Stomach (tissue), 9 donors: ENCODE data around the gene ARHGAP24. TPM values are rescaled to one million over a fixed set of nuclear protein-coding genes. Genes with fewer than 3 reads are reported as not detected.

Experiments used
- DNase-seq, 2 donors: peaks; one replicate each; pipeline versions ENCODE4 v3.0.0 to v3.0.0-alpha.2; 2013 to 2019
- H3K27ac ChIP-seq, 5 donors: fragments of 200-600 bp in 4 of 5; sonication (generic) in 4 of 5; one replicate each; pipeline ENCODE4 v1.5.1; 2013 to 2019; ENCODE audit warnings: mild to moderate bottlenecking in 1 of 5, moderate library complexity in 1 of 5
- H3K27me3 ChIP-seq, 3 donors: fragments of 200-600 bp; sonication (generic); one replicate each; pipeline ENCODE4 v1.5.1; 2017 to 2019; ENCODE audit warnings: mixed run types in 1 of 3
- H3K36me3 ChIP-seq, 4 donors: fragments of 200-600 bp; sonication (generic); 1 replicate in 3 of 4; 2 replicates in 1 of 4; pipeline ENCODE4 v1.5.1; 2016 to 2019
- H3K4me1 ChIP-seq, 4 donors: fragments of 200-600 bp; sonication (generic); one replicate each; pipeline ENCODE4 v1.5.1; 2016 to 2019
- H3K4me3 ChIP-seq, 4 donors: fragments of 200-600 bp; sonication (generic) in 3 of 4; one replicate each; pipeline ENCODE4 v1.5.1; 2016 to 2019; ENCODE audit warnings: mild to moderate bottlenecking in 1 of 4
- H3K9me3 ChIP-seq, 4 donors: fragments of 200-600 bp; sonication (generic); one replicate each; pipeline ENCODE4 v1.5.1; 2016 to 2019
- CTCF ChIP-seq, 7 experiments: fragments of 450-650 bp in 4 of 7; fragments of 200-600 bp in 3 of 7; sonication (generic) in 3 of 7; IDR thresholded peaks; one replicate each; pipeline ENCODE4 v1.5.1; 2016 to 2019; ENCODE audit warnings: antibody characterized with exemption in 7 of 7, control low read depth in 2 of 7, mild to moderate bottlenecking in 1 of 7
- EP300 ChIP-seq: sonication (generic); formaldehyde crosslinking; IDR thresholded peaks from one replicate; pipeline ENCODE4 v1.6.1; 2017; ENCODE audit warnings: antibody characterized with exemption
- POLR2A ChIP-seq, 4 donors: fragments of 450-650 bp; IDR thresholded peaks; one replicate each; pipeline ENCODE4 v1.6.1; 2016; ENCODE audit warnings: antibody characterized with exemption in 4 of 4, control low read depth in 2 of 4, mild to moderate bottlenecking in 1 of 4, moderate library complexity in 1 of 4
- POLR2AphosphoS5 ChIP-seq, 3 donors: sonication (generic); formaldehyde crosslinking; IDR thresholded peaks; one replicate each; pipeline ENCODE4 v1.6.1; 2016; ENCODE audit warnings: antibody characterized with exemption in 3 of 3
- WGBS, 5 donors: extraction: QIAGEN DNeasy Blood & Tissue Kit in 3 of 5; methylation state at CpG; one replicate each; pipeline versions ENCODE4 v1.1.5 to v1.1.7; 2013 to 2018; 5-methylcytosine and 5-hydroxymethylcytosine counted together
- intact Hi-C: fragments of 100-400 bp; cut with DNase I; formaldehyde crosslinking; loops from one replicate; pipeline ENCODE4 v1.15.1; 2023; ENCODE audit warnings: low total_unique reads
- polyA plus RNA-seq, 3 donors: library from polyadenylated mRNA; stranded (reverse); fragments of 200-250 nt; gene quantifications; one replicate each; pipeline ENCODE4 v1.2.3, GENCODE V29; 2013
- total RNA-seq, 5 donors: library from RNA; depleted of rRNA; stranded (reverse); fragments of >200 nt; gene quantifications; one replicate each; pipeline versions ENCODE4 v1.1.0 to v1.2.3, GENCODE V29; 2014 to 2016
- donor health status: healthy with polysubstance abuse.
- donor health status: Bipolar disorder and iron deficiency.
- donor health status: healthy.

Gene ARHGAP24
- total and polyA plus RNA-seq, 8 donors = 6.4 to 152 (median 33.5) TPM

- 23 to 59% (median 43%) methylated on average over 2 of the region's 2 CpGs for WGBS, 5 donors
- peak in 2 of 3 donors; percentile 6 to 15 for TF ChIP-seq POLR2AphosphoS5 (IDR thresholded peaks at IDR 0.05)
- TF ChIP-seq EP300 = no peak
- Histone ChIP-seq H3K4me1 (peaks cover 24 to 85% (median 56%) of the 10 kb centered on the region in 4 donors), H3K27ac (peak overlapping the region in 4 of 5 donors; percentile 56 to 82 (median 69)), H3K4me3 (no peak overlapping the region), H3K36me3 (no peaks in the 10 kb centered on the region), H3K9me3 (no peaks in the 10 kb centered on the region), H3K27me3 (no peaks in the 10 kb centered on the region)
- intact Hi-C loops = no loop called here
- peak in 1 of 2 donors; percentile 32 for DNase-seq
Observed at GRCh38 chr4:85829276-85830051, 354.5 kb downstream of the ARHGAP24 start.

- intact Hi-C loops = no loop called here
- no peaks in the 10 kb centered on the region for H3K9me3 ChIP-seq
- peaks cover 16 to 66% (median 40%) of the 10 kb centered on the region in 4 donors for H3K4me1 ChIP-seq
- no peaks in the 10 kb centered on the region for H3K36me3 ChIP-seq
- TF ChIP-seq POLR2AphosphoS5 (IDR thresholded peaks at IDR 0.05) (no peak), POLR2A (IDR thresholded peaks at IDR 0.05) (no peak), EP300 (no peak), CTCF (IDR thresholded peaks at IDR 0.05) (no peak)
- no peak for DNase-seq
- H3K27ac ChIP-seq = peak overlapping the region in 2 of 5 donors; percentile 16 to 28
- H3K4me3 ChIP-seq = no peak overlapping the region
- 73 to 90% (median 81%) methylated on average over 3 of the region's 3 CpGs for WGBS, 5 donors
- H3K27me3 ChIP-seq = no peaks in the 10 kb centered on the region
Observed at GRCh38 chr4:85831647-85832046, 356.7 kb downstream of the ARHGAP24 start.

- no peaks in the 10 kb centered on the region for H3K36me3 ChIP-seq
- intact Hi-C loops = no loop called here
- peak overlapping the region in 1 of 5 donors; percentile 57 for H3K27ac ChIP-seq
- H3K4me1 ChIP-seq = peaks cover 6 to 64% (median 34%) of the 10 kb centered on the region in 4 donors
- no peaks in the 10 kb centered on the region for H3K9me3 ChIP-seq
- no peaks in the 10 kb centered on the region for H3K27me3 ChIP-seq
- 16 to 24% (median 18%) methylated on average over 3 of the region's 3 CpGs for WGBS, 5 donors
- H3K4me3 ChIP-seq = no peak overlapping the region
- no peak for DNase-seq
- no peak for TF ChIP-seq POLR2A (IDR thresholded peaks at IDR 0.05)
- TF ChIP-seq CTCF (IDR thresholded peaks at IDR 0.05) = no peak
- TF ChIP-seq EP300 = no peak
- no peak for TF ChIP-seq POLR2AphosphoS5 (IDR thresholded peaks at IDR 0.05)
Observed at GRCh38 chr4:85833302-85833701, 358.4 kb downstream of the ARHGAP24 start.

- no peak for DNase-seq
- H3K9me3 ChIP-seq = no peaks in the 10 kb centered on the region
- TF ChIP-seq POLR2AphosphoS5 (IDR thresholded peaks at IDR 0.05) = no peak
- no peak for TF ChIP-seq CTCF (IDR thresholded peaks at IDR 0.05)
- TF ChIP-seq EP300 = no peak
- TF ChIP-seq POLR2A (IDR thresholded peaks at IDR 0.05) = no peak
- no peaks in the 10 kb centered on the region for H3K36me3 ChIP-seq
- no peak overlapping the region for H3K4me3 ChIP-seq
- no peaks in the 10 kb centered on the region for H3K27me3 ChIP-seq
- intact Hi-C loops = no loop called here
- H3K4me1 ChIP-seq = peaks cover 4 to 56% (median 30%) of the 10 kb centered on the region in 4 donors
- no peak overlapping the region for H3K27ac ChIP-seq
- 94 to 99% (median 97%) methylated on average over 6 of the region's 6 CpGs for WGBS, 5 donors
Observed at GRCh38 chr4:85834934-85835333, 360.0 kb downstream of the ARHGAP24 start.
